Gastroesophageal sphincter (tissue), 3 donors: ENCODE data around the gene CERS4.

ENCODE experiments used
- CTCF ChIP-seq, 4 experiments: fragments of 200-600 bp in 2 of 4; fragments of 450-650 bp in 2 of 4; sonication (generic) in 1 of 4; IDR thresholded peaks; one replicate each; pipeline ENCODE4 v1.5.1; 2017 to 2019; ENCODE audit warnings: antibody characterized with exemption in 4 of 4, mild to moderate bottlenecking in 2 of 4, moderate library complexity in 2 of 4
- POLR2A ChIP-seq, 2 donors: fragments of 450-650 bp; IDR thresholded peaks; one replicate each; pipeline ENCODE4 v1.6.1; 2017; ENCODE audit warnings: antibody characterized with exemption in 2 of 2, mild to moderate bottlenecking in 2 of 2, moderate library complexity in 1 of 2

GRCh38 chr19:8174706-8175105, 34.5 kb upstream of the CERS4 start:
- no peak for TF ChIP-seq CTCF (IDR thresholded peaks at IDR 0.05)
- TF ChIP-seq POLR2A (IDR thresholded peaks at IDR 0.05) = no peak
